Muscle layer of colon (tissue), 2 donors: ENCODE data around the gene AAMP.

Source experiments
- H3K27ac ChIP-seq: one replicate; pipeline ENCODE4 v1.7.0; 2013; ENCODE audit warnings: low read depth, mild to moderate bottlenecking, low read length, moderate library complexity
- H3K27me3 ChIP-seq, 2 donors: one replicate each; pipeline ENCODE4 v1.7.0; 2013; ENCODE audit warnings: low read length in 2 of 2, mild to moderate bottlenecking in 2 of 2; ENCODE audit not compliant: insufficient read depth in 2 of 2, control insufficient read depth in 1 of 2
- H3K36me3 ChIP-seq: one replicate; pipeline ENCODE4 v1.7.0; 2013; ENCODE audit warnings: mild to moderate bottlenecking, low read length; ENCODE audit not compliant: insufficient read depth
- H3K4me1 ChIP-seq: one replicate; pipeline ENCODE4 v1.7.0; 2013; ENCODE audit warnings: mild to moderate bottlenecking, low read length; ENCODE audit not compliant: insufficient read depth
- H3K4me3 ChIP-seq, 2 donors: one replicate each; pipeline ENCODE4 v1.7.0; 2013; ENCODE audit warnings: low read length in 2 of 2, low read depth in 1 of 2, mild to moderate bottlenecking in 1 of 2, moderate library complexity in 1 of 2
- H3K9ac ChIP-seq: one replicate; pipeline ENCODE4 v1.7.0; 2013; ENCODE audit warnings: low read length
- H3K9me3 ChIP-seq: one replicate; pipeline ENCODE4 v1.7.0; 2013; ENCODE audit warnings: mild to moderate bottlenecking, low read length
- donor health status: abdominal sarcoma.
- donor health status: Adenocarcinoma of cecum.

The AAMP gene

DNA sequence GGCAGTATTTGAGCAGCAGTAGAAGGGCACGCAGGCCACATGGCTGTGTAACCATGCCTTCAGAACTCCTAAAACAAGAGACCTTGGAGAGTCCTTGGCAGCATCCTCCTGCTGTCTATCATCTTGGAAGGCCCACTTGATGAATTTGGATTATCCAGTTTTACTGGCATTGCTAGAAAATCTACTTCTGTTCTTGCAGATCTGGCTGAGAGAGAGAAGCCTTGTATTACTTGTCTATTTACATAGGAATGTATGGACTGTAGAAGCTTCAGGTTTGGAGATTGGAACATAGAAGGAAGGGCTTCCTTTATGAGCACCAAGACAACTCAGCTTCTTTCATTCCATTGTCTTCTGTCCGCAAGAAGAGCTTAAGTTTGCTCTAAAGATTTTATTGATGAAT lies 25.3 kb downstream of the AAMP start:
- no peak overlapping the region for H3K4me3 ChIP-seq

DNA sequence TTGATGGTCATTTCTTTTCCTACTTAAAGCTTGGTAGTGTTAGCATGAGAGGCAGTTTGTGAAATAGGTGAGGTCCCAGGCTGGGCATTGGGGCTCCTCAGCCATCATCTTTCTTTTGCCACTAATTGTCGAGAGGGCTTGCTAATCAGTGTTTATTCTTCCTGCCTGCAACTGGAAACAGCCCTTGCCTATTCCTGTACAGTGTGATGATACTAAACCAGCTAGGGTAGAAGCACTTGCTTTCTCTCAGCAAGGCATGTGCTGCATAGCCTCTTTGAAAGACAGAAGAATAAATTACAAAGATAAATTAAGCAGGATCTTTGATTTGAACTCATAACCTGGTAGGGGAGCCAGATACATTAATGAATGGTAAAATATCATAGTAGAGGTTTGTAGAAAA lies 25.7 kb downstream of the AAMP start:
- peaks cover 18% of the 10 kb centered on the region for H3K4me1 ChIP-seq
- no peaks in the 10 kb centered on the region for H3K27me3 ChIP-seq
- H3K36me3 ChIP-seq = peaks cover 89% of the 10 kb centered on the region
- H3K9me3 ChIP-seq = no peaks in the 10 kb centered on the region
- H3K4me3 ChIP-seq = no peak overlapping the region
- no peak overlapping the region for H3K9ac ChIP-seq
- H3K27ac ChIP-seq = no peak overlapping the region

More for the DNA sequence above, 25.3 kb downstream of the AAMP start:
- H3K36me3 ChIP-seq = peaks cover 89% of the 10 kb centered on the region
- H3K27ac ChIP-seq = no peak overlapping the region
- H3K4me1 ChIP-seq = peaks cover 18% of the 10 kb centered on the region
- H3K9ac ChIP-seq = no peak overlapping the region
- H3K9me3 ChIP-seq = no peaks in the 10 kb centered on the region
- no peaks in the 10 kb centered on the region for H3K27me3 ChIP-seq

DNA sequence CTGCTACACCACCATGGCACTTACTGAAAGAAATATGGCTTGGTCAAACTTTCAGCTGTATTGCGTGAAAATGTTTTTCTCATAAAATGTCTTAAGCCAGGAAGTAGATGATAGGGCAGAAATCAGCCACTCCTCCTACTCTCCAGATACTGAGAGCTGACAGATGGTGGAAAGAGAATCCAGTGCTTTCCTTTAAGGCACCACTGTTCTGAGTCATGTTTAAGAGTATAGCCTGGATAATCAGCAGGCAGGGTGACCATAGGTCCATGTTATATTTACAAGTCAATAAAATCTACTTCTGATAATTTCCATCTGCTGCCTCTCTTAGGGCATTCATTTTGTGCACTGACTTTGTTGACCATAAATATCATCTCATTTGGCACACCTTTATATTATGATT lies 31.1 kb downstream of the AAMP start:
- peaks cover 7% of the 10 kb centered on the region for H3K4me1 ChIP-seq
- H3K9ac ChIP-seq = no peak overlapping the region
- H3K36me3 ChIP-seq = peaks cover 79% of the 10 kb centered on the region
- no peak overlapping the region for H3K4me3 ChIP-seq
- no peaks in the 10 kb centered on the region for H3K9me3 ChIP-seq
- no peak overlapping the region for H3K27ac ChIP-seq
- H3K27me3 ChIP-seq = no peaks in the 10 kb centered on the region

DNA sequence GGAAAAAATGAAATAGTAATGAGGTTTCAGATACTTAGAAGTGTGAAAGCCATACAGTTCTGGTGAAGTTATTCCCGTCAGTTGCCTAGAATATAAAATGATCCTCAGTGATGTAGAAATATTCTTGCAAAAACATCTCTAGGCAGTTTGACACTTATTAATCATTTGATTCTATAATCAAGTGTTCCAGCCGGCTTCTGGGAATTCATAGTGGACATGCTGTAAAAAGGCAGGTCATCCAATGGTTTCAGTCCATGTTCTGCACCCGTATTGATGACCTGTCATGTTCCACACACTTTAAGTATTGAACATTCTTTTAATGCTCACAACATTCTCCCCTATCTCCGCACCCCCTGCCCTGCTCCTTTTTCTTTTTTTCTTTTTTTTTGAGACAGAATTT lies 33.1 kb downstream of the AAMP start:
- Histone ChIP-seq H3K4me3 (no peak overlapping the region), H3K36me3 (peaks cover 60% of the 10 kb centered on the region), H3K27me3 (no peaks in the 10 kb centered on the region), H3K4me1 (peaks cover 5% of the 10 kb centered on the region), H3K9me3 (no peaks in the 10 kb centered on the region), H3K27ac (no peak overlapping the region), H3K9ac (no peak overlapping the region)

DNA sequence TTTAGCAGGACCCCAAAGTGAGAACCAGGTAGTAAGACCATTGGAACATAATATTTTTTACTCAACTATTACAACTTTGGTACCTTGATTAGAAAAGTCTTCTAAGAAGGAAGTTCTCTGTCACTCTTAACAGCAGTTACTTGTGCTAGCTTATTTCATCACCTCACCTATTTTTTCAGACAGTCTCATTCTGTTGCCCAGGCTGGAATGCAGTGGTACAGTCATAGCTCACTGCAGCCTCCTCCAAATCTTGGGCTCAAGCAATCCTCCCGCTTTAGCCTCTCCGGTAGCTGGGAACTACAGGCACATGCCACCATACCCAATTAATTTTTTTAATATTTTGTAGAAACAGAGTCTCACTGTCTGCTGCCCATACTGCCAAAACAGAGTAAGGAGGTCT lies 34.9 kb downstream of the AAMP start:
- no peak overlapping the region for H3K9ac ChIP-seq
- H3K27ac ChIP-seq = no peak overlapping the region
- no peaks in the 10 kb centered on the region for H3K27me3 ChIP-seq

DNA sequence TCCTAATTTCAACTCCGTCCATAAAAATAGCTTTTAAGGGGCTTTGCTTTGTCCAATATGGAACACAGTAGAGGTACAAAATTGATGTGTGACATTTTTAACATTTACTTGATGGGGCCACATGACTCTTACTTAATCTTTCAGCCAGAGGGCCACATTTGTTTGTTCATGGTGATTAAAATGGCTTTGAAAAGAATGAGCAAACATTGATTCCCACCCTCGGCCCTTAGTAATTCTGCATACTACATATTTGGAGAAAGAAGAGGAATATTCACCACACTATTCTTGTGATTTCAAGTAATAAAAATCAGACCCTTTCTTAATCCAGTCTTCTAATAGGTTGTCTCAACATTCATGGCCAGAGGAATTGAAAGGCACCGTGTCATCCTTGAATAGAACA lies 35.4 kb downstream of the AAMP start:
- H3K4me1 ChIP-seq = peaks cover 20% of the 10 kb centered on the region

More for the DNA sequence above, 34.9 kb downstream of the AAMP start:
- no peak overlapping the region for H3K4me3 ChIP-seq
- H3K9me3 ChIP-seq = no peaks in the 10 kb centered on the region
- H3K4me1 ChIP-seq = peaks cover 17% of the 10 kb centered on the region
- peaks cover 62% of the 10 kb centered on the region for H3K36me3 ChIP-seq

DNA sequence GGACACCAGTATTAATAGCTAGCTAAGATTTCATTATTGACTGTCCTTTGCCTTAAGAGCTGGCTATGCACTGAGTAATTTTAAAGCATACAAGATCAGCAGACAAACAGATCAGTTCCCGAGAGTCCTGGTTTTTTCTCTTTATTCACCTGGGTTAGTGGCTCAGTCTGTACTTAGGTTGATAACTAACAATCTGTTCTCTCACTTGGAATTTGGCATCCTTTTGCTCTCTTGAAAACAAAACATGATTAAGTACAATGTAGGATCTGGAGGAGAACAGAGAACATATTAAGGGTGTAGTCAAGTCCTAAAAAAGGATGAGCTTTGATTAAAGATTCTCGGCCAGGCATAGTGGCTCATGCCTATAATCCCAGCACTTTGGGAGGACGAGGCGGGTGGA lies 36.4 kb downstream of the AAMP start:
- Histone ChIP-seq H3K9ac (no peak overlapping the region), H3K36me3 (peaks cover 60% of the 10 kb centered on the region), H3K27me3 (no peaks in the 10 kb centered on the region), H3K4me1 (peaks cover 28% of the 10 kb centered on the region), H3K9me3 (no peaks in the 10 kb centered on the region), H3K27ac (no peak overlapping the region), H3K4me3 (no peak overlapping the region)

More for the DNA sequence above, 35.4 kb downstream of the AAMP start:
- Histone ChIP-seq H3K27me3 (no peaks in the 10 kb centered on the region), H3K9ac (no peak overlapping the region), H3K4me3 (no peak overlapping the region), H3K36me3 (peaks cover 61% of the 10 kb centered on the region), H3K27ac (no peak overlapping the region), H3K9me3 (no peaks in the 10 kb centered on the region)

DNA sequence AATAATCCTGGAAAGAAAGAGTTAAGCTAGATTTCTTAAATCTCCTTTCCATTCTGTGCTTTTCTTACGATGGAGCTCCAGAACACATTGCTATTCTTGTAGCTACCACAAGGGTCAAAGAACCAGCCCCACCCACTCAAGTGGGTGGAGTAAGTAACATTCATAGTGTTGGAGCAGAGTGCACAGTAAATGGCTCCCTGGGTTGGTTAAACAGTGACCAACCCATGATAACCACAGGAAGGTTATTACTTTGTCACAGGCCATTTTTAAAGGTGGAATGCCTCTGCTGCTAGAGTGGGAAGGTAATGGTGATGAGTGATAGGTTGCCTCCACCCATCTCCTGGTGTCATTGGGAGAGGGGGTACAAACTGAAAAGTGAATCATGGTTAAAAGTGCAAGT lies 39.1 kb downstream of the AAMP start:
- H3K9ac ChIP-seq = no peak overlapping the region
- H3K27ac ChIP-seq = no peak overlapping the region
- H3K4me1 ChIP-seq = peaks cover 30% of the 10 kb centered on the region
- H3K36me3 ChIP-seq = peaks cover 63% of the 10 kb centered on the region
- H3K27me3 ChIP-seq = no peaks in the 10 kb centered on the region
- H3K4me3 ChIP-seq = no peak overlapping the region
- H3K9me3 ChIP-seq = no peaks in the 10 kb centered on the region

DNA sequence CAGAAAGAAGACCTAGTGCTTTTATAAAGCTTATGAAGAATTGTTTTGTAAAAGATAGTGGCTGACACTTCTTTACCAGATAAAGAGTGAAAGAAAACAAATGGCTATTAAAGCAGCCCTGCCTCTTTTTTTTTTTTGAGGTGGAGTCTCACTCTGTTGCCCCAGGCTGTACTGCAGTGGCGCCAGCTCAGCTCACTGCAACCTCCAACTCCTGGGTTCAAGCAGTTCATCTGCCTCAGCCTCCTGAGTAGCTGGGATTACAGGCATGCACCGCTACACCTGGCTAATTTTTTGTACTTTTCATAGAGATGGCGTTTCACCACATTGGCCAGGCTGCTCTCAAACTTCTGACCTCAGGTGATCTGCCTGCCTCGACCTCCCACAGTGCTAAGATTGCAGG lies 40.1 kb downstream of the AAMP start:
- no peak overlapping the region for H3K9ac ChIP-seq
- H3K27ac ChIP-seq = no peak overlapping the region
- peaks cover 33% of the 10 kb centered on the region for H3K4me1 ChIP-seq
- no peaks in the 10 kb centered on the region for H3K9me3 ChIP-seq
- H3K36me3 ChIP-seq = peaks cover 59% of the 10 kb centered on the region
- no peak overlapping the region for H3K4me3 ChIP-seq
- no peaks in the 10 kb centered on the region for H3K27me3 ChIP-seq

DNA sequence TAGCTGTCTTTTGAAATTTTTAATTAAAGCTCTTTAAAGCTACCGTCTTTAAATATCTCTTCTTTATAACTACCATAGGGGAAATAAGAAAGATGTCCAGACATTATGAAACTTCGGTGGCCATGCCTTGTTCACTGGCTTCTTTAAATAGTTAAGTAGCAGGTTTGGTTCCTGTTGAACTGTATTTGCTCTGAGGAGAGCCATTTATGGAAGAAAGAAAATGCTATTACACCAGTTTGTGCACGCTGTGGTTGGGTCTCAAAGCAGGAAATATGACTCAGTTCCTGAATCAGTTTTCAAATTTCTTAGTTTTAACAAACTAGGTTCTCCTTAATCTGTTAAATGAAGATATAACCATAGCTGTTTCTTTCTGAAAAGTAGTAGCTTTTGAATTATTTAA lies 40.7 kb downstream of the AAMP start:
- Histone ChIP-seq H3K9me3 (no peaks in the 10 kb centered on the region), H3K9ac (no peak overlapping the region), H3K4me1 (peaks cover 37% of the 10 kb centered on the region), H3K27me3 (no peaks in the 10 kb centered on the region), H3K4me3 (no peak overlapping the region), H3K36me3 (peaks cover 59% of the 10 kb centered on the region), H3K27ac (no peak overlapping the region)

DNA sequence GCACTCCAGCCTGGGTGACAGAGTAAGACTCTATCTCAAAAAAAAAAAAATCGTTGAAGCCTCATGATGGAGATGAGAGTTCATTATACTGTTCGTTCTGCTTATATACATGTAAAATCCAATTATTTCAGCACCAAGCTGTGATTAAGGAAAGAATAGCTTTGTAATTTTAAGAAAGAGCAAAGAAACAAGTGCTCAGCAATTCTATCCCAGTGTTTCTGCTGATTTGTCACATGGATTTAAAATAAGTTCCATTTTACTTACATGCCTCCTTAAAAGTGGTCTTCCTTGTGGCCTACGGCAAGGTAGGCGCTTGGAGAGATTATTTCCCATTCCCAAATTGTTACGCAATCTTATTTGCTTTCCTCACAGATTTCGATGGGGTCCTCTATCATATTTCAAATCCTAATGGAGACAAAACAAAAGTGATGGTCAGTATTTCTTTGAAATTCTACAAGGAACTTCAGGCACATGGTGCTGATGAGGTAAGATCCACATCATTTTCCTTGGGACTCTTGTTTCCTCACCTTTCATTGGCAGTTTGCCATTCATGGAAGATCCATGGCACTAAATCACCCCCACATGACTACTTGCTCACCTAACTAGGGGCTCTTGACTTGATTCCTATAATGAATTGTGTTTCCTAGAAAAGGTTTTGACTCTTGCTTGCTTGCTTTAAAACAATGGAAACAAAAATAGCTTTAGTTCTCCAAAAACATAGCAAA lies 41.4 kb downstream of the AAMP start:
- peak overlapping the region; percentile 12 for H3K27ac ChIP-seq
- H3K4me3 ChIP-seq = no peak overlapping the region
- H3K4me1 ChIP-seq = peaks cover 40% of the 10 kb centered on the region
- no peaks in the 10 kb centered on the region for H3K9me3 ChIP-seq
- no peak overlapping the region for H3K9ac ChIP-seq
- no peaks in the 10 kb centered on the region for H3K27me3 ChIP-seq
- peaks cover 54% of the 10 kb centered on the region for H3K36me3 ChIP-seq

DNA sequence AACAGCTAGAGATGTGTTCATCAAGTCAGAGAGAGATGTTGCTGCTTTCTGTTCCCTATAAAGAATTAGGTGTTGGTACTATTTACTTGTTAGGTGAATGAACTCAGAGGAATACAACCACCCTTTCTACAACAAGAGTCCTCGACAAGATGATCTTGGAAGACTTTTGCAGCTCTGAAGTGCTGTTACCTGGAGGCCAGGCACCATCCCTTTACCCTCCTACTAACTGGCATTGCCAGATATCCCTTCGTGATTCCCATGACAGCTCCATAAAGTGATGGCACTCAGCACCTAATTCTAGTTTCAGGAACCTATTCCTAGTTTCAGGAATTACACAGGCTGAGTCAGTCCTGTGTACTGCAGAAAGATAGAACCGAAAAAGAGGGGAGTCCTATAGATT lies 43.0 kb downstream of the AAMP start:
- Histone ChIP-seq H3K9ac (no peak overlapping the region), H3K27ac (no peak overlapping the region), H3K36me3 (peaks cover 54% of the 10 kb centered on the region), H3K27me3 (no peaks in the 10 kb centered on the region), H3K4me1 (peaks cover 53% of the 10 kb centered on the region), H3K4me3 (no peak overlapping the region), H3K9me3 (no peaks in the 10 kb centered on the region)
